Measurements from ENCODE around the gene PPP2R5B.
A peak's percentile ranks its signal among the peaks of the same experiment; 100 is the strongest.

PPP2R5B gene

GRCh38 chr11:64910451-64911093, 13.9 kb upstream of the PPP2R5B start:
- no peak for DNase-seq

- no peak for DNase-seq
Measured at GRCh38 chr11:64911142-64911541, 13.3 kb upstream of the PPP2R5B start.

GRCh38 chr11:64911689-64912088, 12.8 kb upstream of the PPP2R5B start:
- DNase-seq, result no peak

GRCh38 chr11:64913171-64913727, 11.2 kb upstream of the PPP2R5B start:
- no peak for DNase-seq

- DNase-seq, result no peak
Measured at GRCh38 chr11:64914123-64914522, 10.4 kb upstream of the PPP2R5B start.

GRCh38 chr11:64915376-64915887, 9.1 kb upstream of the PPP2R5B start:
- DNase-seq, result no peak

- DNase-seq, result peak; percentile 30
Measured at GRCh38 chr11:64916040-64916774, 8.3 kb upstream of the PPP2R5B start.

- DNase-seq, result peak; percentile 100
Measured at GRCh38 chr11:64916775-64917662, 7.5 kb upstream of the PPP2R5B start, which contains the start of gene ATG2A. Gene ATG2A (minus strand): TSS chr11:64917209. CDS start chr11:64917135, 74 bp downstream.

- no peak for DNase-seq
Measured at GRCh38 chr11:64917663-64917995, 6.9 kb upstream of the PPP2R5B start.

GRCh38 chr11:64918017-64918416, 6.5 kb upstream of the PPP2R5B start:
- DNase-seq, result peak; percentile 10

- DNase-seq, result no peak
Measured at GRCh38 chr11:64919627-64920026, 4.9 kb upstream of the PPP2R5B start.

GRCh38 chr11:64920124-64920523, 4.4 kb upstream of the PPP2R5B start:
- no peak for DNase-seq

- no peak for DNase-seq
Measured at GRCh38 chr11:64921384-64921783, 3.1 kb upstream of the PPP2R5B start.

GRCh38 chr11:64923151-64923661, 1.3 kb upstream of the PPP2R5B start:
- DNase-seq, result no peak

- no peak for DNase-seq
Measured at GRCh38 chr11:64924910-64925284, 408 bp downstream of the PPP2R5B start.

GRCh38 chr11:64925536-64926436, 1.3 kb downstream of the PPP2R5B start:
- DNase-seq, result no peak

GRCh38 chr11:64926689-64927088, 2.2 kb downstream of the PPP2R5B start:
- no peak for DNase-seq

GRCh38 chr11:64928957-64929356, 4.5 kb downstream of the PPP2R5B start:
- DNase-seq, result no peak

GRCh38 chr11:64929625-64930024, 5.1 kb downstream of the PPP2R5B start:
- DNase-seq, result no peak

- no peak for DNase-seq
Measured at GRCh38 chr11:64930340-64930739, 5.9 kb downstream of the PPP2R5B start.

- DNase-seq, result no peak
Measured at GRCh38 chr11:64931290-64931689, 6.8 kb downstream of the PPP2R5B start.

- no peak for DNase-seq
Measured at GRCh38 chr11:64932324-64932723, 7.8 kb downstream of the PPP2R5B start.

All from NCI-H1092 treated with DMSO at 0.1 percent for 48 hours (cell line).